SK-N-SH treated with all-trans-retinoic acid at 6 μM for 48 hours (cell line): ENCODE data around the gene TIMP2.

ENCODE experiments used
- ATAC-seq: fragments of 200-7000 bp; cut with Tn5 transposase; 3 replicates; pipeline ENCODE4 v1.9.1; 2020; ENCODE audit warnings: mild to moderate bottlenecking, moderate library complexity
- BACH2 ChIP-seq: fragments of 250-450 bp; sonication (Bioruptor Pico); IDR thresholded peaks from 2 replicates; pipeline ENCODE4 v1.9.0; 2021; ENCODE audit warnings: mild to moderate bottlenecking, borderline replicate concordance
- CREB5 ChIP-seq: fragments of 250-450 bp; sonication (Bioruptor Pico); IDR thresholded peaks from 2 replicates; pipeline ENCODE4 v1.5.1; 2020; ENCODE audit warnings: low read depth, mild to moderate bottlenecking, moderate library complexity
- CSDC2 ChIP-seq: fragments of 250-450 bp; sonication (Bioruptor Pico); IDR thresholded peaks from 2 replicates; pipeline ENCODE4 v1.5.0; 2020; ENCODE audit warnings: mild to moderate bottlenecking, moderate library complexity
- CSRNP3 ChIP-seq: fragments of 250-450 bp; sonication (Bioruptor Pico); IDR thresholded peaks from 2 replicates; pipeline ENCODE4 v1.5.1; 2021; ENCODE audit warnings: mild to moderate bottlenecking, moderate library complexity
- ESRRG ChIP-seq: fragments of 250-450 bp; sonication (Bioruptor Pico); IDR thresholded peaks from 2 replicates; pipeline ENCODE4 v1.6.1; 2021; ENCODE audit warnings: mild to moderate bottlenecking
- GLIS3 ChIP-seq: fragments of 250-450 bp; sonication (Bioruptor Pico); IDR thresholded peaks from 2 replicates; pipeline ENCODE4 v1.5.0; 2020; ENCODE audit warnings: mild to moderate bottlenecking, moderate library complexity
- ISL1 ChIP-seq: fragments of 250-450 bp; sonication (Bioruptor Pico); IDR thresholded peaks from 2 replicates; pipeline ENCODE4 v2.1.2; 2022; ENCODE audit warnings: mild to moderate bottlenecking, moderate library complexity
- OSR1 ChIP-seq: fragments of 250-450 bp; sonication (Bioruptor Pico); IDR thresholded peaks from 2 replicates; pipeline ENCODE4 v1.8.0; 2022; ENCODE audit warnings: moderate library complexity, mild to moderate bottlenecking, inconsistent platforms
- POU6F1 ChIP-seq: fragments of 250-450 bp; sonication (Bioruptor Pico); IDR thresholded peaks from 2 replicates; pipeline ENCODE4 v1.8.0; 2021; ENCODE audit warnings: low read depth, mild to moderate bottlenecking, moderate library complexity, borderline replicate concordance
- PPARA ChIP-seq: fragments of 250-450 bp; sonication (Bioruptor Pico); IDR thresholded peaks from 2 replicates; pipeline ENCODE4 v1.5.0; 2020; ENCODE audit warnings: mild to moderate bottlenecking, borderline replicate concordance
- RARB ChIP-seq: fragments of 250-450 bp; sonication (Bioruptor Pico); IDR thresholded peaks from 2 replicates; pipeline ENCODE4 v1.8.0; 2021; ENCODE audit warnings: mild to moderate bottlenecking, moderate library complexity
- TCF4 ChIP-seq: fragments of 250-450 bp; sonication (Bioruptor Pico); IDR thresholded peaks from 2 replicates; pipeline ENCODE4 v1.8.0; 2021; ENCODE audit warnings: mild to moderate bottlenecking, moderate library complexity, borderline replicate concordance
- TOX ChIP-seq: fragments of 250-450 bp; sonication (Bioruptor Pico); IDR thresholded peaks from 2 replicates; pipeline ENCODE4 v1.8.0; 2021; ENCODE audit warnings: mild to moderate bottlenecking, moderate library complexity, borderline replicate concordance
- TSHZ2 ChIP-seq: fragments of 250-450 bp; sonication (Bioruptor Pico); IDR thresholded peaks from 2 replicates; pipeline ENCODE4 v1.5.0; 2020; ENCODE audit warnings: mild to moderate bottlenecking, moderate library complexity
- ZC3H10 ChIP-seq: fragments of 250-450 bp; sonication (Bioruptor Pico); IDR thresholded peaks from 2 replicates; pipeline ENCODE4 v1.5.1; 2021; ENCODE audit warnings: mild to moderate bottlenecking, moderate library complexity
- ZFP3 ChIP-seq: fragments of 250-450 bp; sonication (Bioruptor Pico); IDR thresholded peaks from 2 replicates; pipeline ENCODE4 v1.5.0; 2020; ENCODE audit warnings: mild to moderate bottlenecking, moderate library complexity
- ZFP30 ChIP-seq: fragments of 450-650 bp; formaldehyde crosslinking; IDR thresholded peaks from 2 replicates; pipeline ENCODE4 v1.5.0; 2022; ENCODE audit warnings: mild to moderate bottlenecking, moderate library complexity
- ZNF565 ChIP-seq: fragments of 450-650 bp; formaldehyde crosslinking; conservative IDR thresholded peaks from 2 replicates; pipeline ENCODE4 v1.5.0; 2020; ENCODE audit warnings: low read depth, mild to moderate bottlenecking, moderate library complexity
- ZNF70 ChIP-seq: fragments of 450-650 bp; formaldehyde crosslinking; IDR thresholded peaks from 2 replicates; pipeline ENCODE4 v1.5.0; 2020; ENCODE audit warnings: mild to moderate bottlenecking, moderate library complexity
- ZNF8 ChIP-seq: fragments of 450-650 bp; formaldehyde crosslinking; IDR thresholded peaks from 2 replicates; pipeline ENCODE4 v1.5.0; 2020; ENCODE audit warnings: mild to moderate bottlenecking, moderate library complexity

The TIMP2 gene

GRCh38 chr17:78839235-78839761, 85.9 kb downstream of the TIMP2 start:
- TF ChIP-seq OSR1 = no peak
- TF ChIP-seq ISL1 = no peak
- TF ChIP-seq ZFP3 (CRISPR knock-in tag) = 0 out of 2 replicates have a peak, but pooled peaks have one; percentile 75
- no peak for TF ChIP-seq TCF4 (CRISPR knock-in tag)
- TF ChIP-seq, all 23 proteins: peak for 1
- no peak for ATAC-seq

- TF ChIP-seq OSR1 (no peak), ISL1 (no peak)
- no peak for ATAC-seq
Observed at GRCh38 chr17:78838574-78839005, 86.6 kb downstream of the TIMP2 start.

- no peak for TF ChIP-seq ZNF70 (CRISPR knock-in tag)
- no peak for TF ChIP-seq TOX (CRISPR knock-in tag)
- no peak for TF ChIP-seq ESRRG
- no peak for TF ChIP-seq BACH2 (CRISPR knock-in tag)
- no peak for TF ChIP-seq RARB (CRISPR knock-in tag)
- no peak for TF ChIP-seq PPARA (CRISPR knock-in tag)
- TF ChIP-seq ISL1 = no peak
- no peak for TF ChIP-seq ZFP3 (CRISPR knock-in tag)
- no peak for TF ChIP-seq CSRNP3 (CRISPR knock-in tag)
- TF ChIP-seq CREB5 = no peak
- no peak for TF ChIP-seq TSHZ2 (CRISPR knock-in tag)
- TF ChIP-seq ZNF8 (CRISPR knock-in tag) = no peak
- TF ChIP-seq CSDC2 (CRISPR knock-in tag) = no peak
- no peak for TF ChIP-seq ZFP30
- TF ChIP-seq OSR1 = no peak
- no peak for TF ChIP-seq ZC3H10 (CRISPR knock-in tag)
- TF ChIP-seq GLIS3 = no peak
- TF ChIP-seq POU6F1 (CRISPR knock-in tag) = no peak
- ATAC-seq = no peak
Observed at GRCh38 chr17:78836420-78837021, 88.7 kb downstream of the TIMP2 start.

- ATAC-seq = no peak
- TF ChIP-seq TCF4 (CRISPR knock-in tag) (no peak), CSDC2 (CRISPR knock-in tag) (no peak), ZNF8 (CRISPR knock-in tag) (no peak), OSR1 (no peak), ZNF565 (CRISPR knock-in tag) (no peak), POU6F1 (CRISPR knock-in tag) (no peak), ZFP30 (no peak), CREB5 (no peak), ZC3H10 (CRISPR knock-in tag) (no peak), TSHZ2 (CRISPR knock-in tag) (no peak)
Observed at GRCh38 chr17:78834571-78834970, 90.6 kb downstream of the TIMP2 start.
